GM13977 (cell line): ENCODE results near the gene CXCL12.

Source experiments
- DNase-seq: peaks from one replicate; pipeline ENCODE4 v3.0.0; 2012; ENCODE audit warnings: low spot score
- CTCF ChIP-seq: IDR thresholded peaks from 2 replicates; pipeline ENCODE4 v1.5.1; 2012; ENCODE audit warnings: mild to moderate bottlenecking, control low read depth; ENCODE audit not compliant: insufficient read depth; ENCODE audit errors: extremely low read depth, missing control alignments
- in situ Hi-C: fragments of 300-500 bp; cut with MboI; formaldehyde crosslinking; loops from one replicate; pipeline ENCODE4 v1.12.0; 2022; ENCODE audit warnings: low sequenced_read_pairs, low pct_unique_long_range_greater_than_20kb, mixed read lengths, inconsistent platforms; ENCODE audit not compliant: unreplicated experiment

The CXCL12 gene

GRCh38 chr10:44370731-44371248, 14.1 kb downstream of the CXCL12 start:
- in situ Hi-C loops, result no loop called here

GRCh38 chr10:44369854-44370253, 15.0 kb downstream of the CXCL12 start:
- no peak for DNase-seq
- TF ChIP-seq CTCF, result no peak
- in situ Hi-C loops, result no loop called here

More at GRCh38 chr10:44370731-44371248, 14.1 kb downstream of the CXCL12 start:
- no peak for DNase-seq
- TF ChIP-seq CTCF, result no peak

GRCh38 chr10:44369296-44369695, 15.6 kb downstream of the CXCL12 start:
- no peak for DNase-seq
- no peak for TF ChIP-seq CTCF
- in situ Hi-C loops, result no loop called here

- in situ Hi-C loops, result no loop called here
- TF ChIP-seq CTCF, result no peak
- DNase-seq, result no peak
These were observed 16.3 kb downstream of the CXCL12 start for GRCh38 chr10:44368637-44369036.

- DNase-seq, result no peak
- no peak for TF ChIP-seq CTCF
- in situ Hi-C loops, result no loop called here
These were observed 17.8 kb downstream of the CXCL12 start for GRCh38 chr10:44366941-44367630.

- in situ Hi-C loops, result no loop called here
- no peak for TF ChIP-seq CTCF
These were observed 20.3 kb downstream of the CXCL12 start for GRCh38 chr10:44364566-44364965.

More at GRCh38 chr10:44364566-44364965, 20.3 kb downstream of the CXCL12 start:
- no peak for DNase-seq
